Breast epithelium (tissue), 4 donors: ENCODE measurements around the gene MTUS2. TPM values are rescaled to one million over a fixed set of nuclear protein-coding genes. Genes with fewer than 3 reads are reported as not detected.
"Not testable (repeated sequence)": the region's sequence is repeated elsewhere in the genome, so short reads cannot be mapped to it uniquely, and the experiment has no call there.

Source experiments
- DNase-seq, 2 donors: peaks; one replicate each; pipeline ENCODE4 v3.0.0-alpha.2; 2019; ENCODE audit warnings: low spot score in 2 of 2
- H3K27ac ChIP-seq, 2 donors: fragments of 200-600 bp; sonication (generic) in 1 of 2; one replicate each; pipeline ENCODE4 v1.5.1; 2016 to 2019; ENCODE audit warnings: mild to moderate bottlenecking in 1 of 2
- H3K27me3 ChIP-seq, 2 donors: fragments of 200-600 bp; sonication (generic) in 1 of 2; one replicate each; pipeline versions ENCODE4 v1.5.1 to v1.6.0; 2017 to 2019; ENCODE audit warnings: control low read depth in 1 of 2, mild to moderate bottlenecking in 1 of 2
- H3K36me3 ChIP-seq: fragments of 200-600 bp; one replicate; pipeline ENCODE4 v1.5.1; 2019
- H3K4me1 ChIP-seq, 2 donors: fragments of 200-600 bp; sonication (generic); one replicate each; pipeline ENCODE4 v1.5.1; 2016 to 2019; ENCODE audit warnings: control low read depth in 1 of 2
- H3K4me3 ChIP-seq, 3 donors: fragments of 200-600 bp; sonication (generic); 1 replicate in 2 of 3; 2 replicates in 1 of 3; pipeline ENCODE4 v1.5.1; 2016 to 2019; ENCODE audit warnings: mild to moderate bottlenecking in 3 of 3, moderate library complexity in 2 of 3
- H3K9me3 ChIP-seq, 2 donors: fragments of 200-600 bp; sonication (generic) in 1 of 2; one replicate each; pipeline ENCODE4 v1.5.1; 2016 to 2019; ENCODE audit warnings: control low read depth in 1 of 2
- POLR2A ChIP-seq: fragments of 450-650 bp; IDR thresholded peaks from one replicate; pipeline ENCODE4 v1.6.1; 2016; ENCODE audit warnings: antibody characterized with exemption, mild to moderate bottlenecking, moderate library complexity
- POLR2AphosphoS5 ChIP-seq, 3 donors: sonication (generic); formaldehyde crosslinking; IDR thresholded peaks; one replicate each; pipeline ENCODE4 v1.6.1; 2017; ENCODE audit warnings: antibody characterized with exemption in 3 of 3
- intact Hi-C: fragments of 100-400 bp; cut with DNase I; formaldehyde crosslinking; loops from one replicate; pipeline ENCODE4 v1.15.1; 2023; ENCODE audit warnings: low total_unique reads
- total RNA-seq, 3 donors: library from RNA; depleted of rRNA; stranded (reverse); fragments of >200 nt; gene quantifications; one replicate each; pipeline ENCODE4 v1.1.0, GENCODE V29; 2016
- TF ChIP-seq, protein P1 (sequence below), 3 donors: fragments of 450-650 bp; IDR thresholded peaks; one replicate each; pipeline ENCODE4 v1.5.1; 2016 to 2017; ENCODE audit warnings: antibody characterized with exemption in 3 of 3, mild to moderate bottlenecking in 3 of 3, moderate library complexity in 3 of 3

Gene MTUS2
- total RNA-seq, 3 donors from 2014 or later, result under 0.01 to 1.0 TPM; not detected in 1

DNA sequence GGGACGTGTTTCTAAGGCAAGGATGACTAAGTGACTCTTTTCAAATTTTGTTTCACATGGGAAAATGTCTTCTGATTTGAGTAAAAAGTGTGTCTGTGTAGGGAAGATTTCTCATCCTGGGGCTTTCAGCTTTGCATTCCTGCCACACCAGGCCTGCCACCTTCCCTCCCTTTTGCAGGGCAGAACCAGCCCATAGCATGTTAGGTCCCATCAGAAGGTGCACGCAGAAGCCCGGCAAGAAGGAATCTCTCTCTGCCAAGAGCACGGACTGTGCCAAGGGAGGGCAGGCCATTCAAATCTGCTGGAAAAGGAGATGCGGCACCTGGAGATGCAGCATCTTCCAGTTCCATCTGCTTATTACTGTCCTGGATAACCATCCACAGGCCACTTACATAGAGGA lies 563.3 kb downstream of the MTUS2 start:
- intact Hi-C loops, result no loop called here
- TF ChIP-seq POLR2A, result no peak
- TF ChIP-seq, protein P1, sequence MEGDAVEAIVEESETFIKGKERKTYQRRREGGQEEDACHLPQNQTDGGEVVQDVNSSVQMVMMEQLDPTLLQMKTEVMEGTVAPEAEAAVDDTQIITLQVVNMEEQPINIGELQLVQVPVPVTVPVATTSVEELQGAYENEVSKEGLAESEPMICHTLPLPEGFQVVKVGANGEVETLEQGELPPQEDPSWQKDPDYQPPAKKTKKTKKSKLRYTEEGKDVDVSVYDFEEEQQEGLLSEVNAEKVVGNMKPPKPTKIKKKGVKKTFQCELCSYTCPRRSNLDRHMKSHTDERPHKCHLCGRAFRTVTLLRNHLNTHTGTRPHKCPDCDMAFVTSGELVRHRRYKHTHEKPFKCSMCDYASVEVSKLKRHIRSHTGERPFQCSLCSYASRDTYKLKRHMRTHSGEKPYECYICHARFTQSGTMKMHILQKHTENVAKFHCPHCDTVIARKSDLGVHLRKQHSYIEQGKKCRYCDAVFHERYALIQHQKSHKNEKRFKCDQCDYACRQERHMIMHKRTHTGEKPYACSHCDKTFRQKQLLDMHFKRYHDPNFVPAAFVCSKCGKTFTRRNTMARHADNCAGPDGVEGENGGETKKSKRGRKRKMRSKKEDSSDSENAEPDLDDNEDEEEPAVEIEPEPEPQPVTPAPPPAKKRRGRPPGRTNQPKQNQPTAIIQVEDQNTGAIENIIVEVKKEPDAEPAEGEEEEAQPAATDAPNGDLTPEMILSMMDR (IDR thresholded peaks at IDR 0.05), result no peak
- no peak for TF ChIP-seq POLR2AphosphoS5 (IDR thresholded peaks at IDR 0.05)
- no peak for DNase-seq
- no peak overlapping the region for H3K27ac ChIP-seq
- H3K4me3 ChIP-seq, result no peak overlapping the region
- no peaks in the 10 kb centered on the region for H3K36me3 ChIP-seq
- H3K27me3 ChIP-seq, result peaks cover 0 to 5% of the 10 kb centered on the region in 2 donors
- no peaks in the 10 kb centered on the region for H3K4me1 ChIP-seq
- H3K9me3 ChIP-seq, result no peaks in the 10 kb centered on the region

DNA sequence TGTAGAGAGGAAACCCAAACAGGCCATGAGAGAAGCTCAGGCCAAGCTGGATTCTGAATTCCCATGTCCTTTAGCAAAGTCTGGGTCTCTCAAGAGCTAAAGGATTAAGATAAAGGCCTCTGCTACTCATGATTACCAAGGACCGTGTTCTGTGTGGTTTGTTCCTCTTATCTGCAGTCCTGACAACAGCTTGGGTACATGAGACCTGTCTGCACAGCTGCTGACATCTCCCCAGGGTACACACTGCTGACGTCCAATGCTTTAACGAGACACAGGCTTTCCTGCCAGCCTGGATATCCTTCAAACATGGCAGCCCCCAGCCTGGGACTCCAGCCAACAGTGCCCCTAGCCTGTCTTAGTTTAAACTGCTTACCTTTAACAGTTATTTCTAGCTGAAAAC lies 564.3 kb downstream of the MTUS2 start:
- DNase-seq, result no peak
- intact Hi-C loops, result no loop called here
- no peaks in the 10 kb centered on the region for H3K9me3 ChIP-seq
- peaks cover 0 to 1% of the 10 kb centered on the region in 2 donors for H3K27me3 ChIP-seq
- no peak for TF ChIP-seq POLR2AphosphoS5 (IDR thresholded peaks at IDR 0.05)
- TF ChIP-seq, protein P1 (IDR thresholded peaks at IDR 0.05), result no peak
- TF ChIP-seq POLR2A, result no peak
- no peaks in the 10 kb centered on the region for H3K4me1 ChIP-seq
- H3K4me3 ChIP-seq, result no peak overlapping the region
- H3K27ac ChIP-seq, result no peak overlapping the region
- no peaks in the 10 kb centered on the region for H3K36me3 ChIP-seq

DNA sequence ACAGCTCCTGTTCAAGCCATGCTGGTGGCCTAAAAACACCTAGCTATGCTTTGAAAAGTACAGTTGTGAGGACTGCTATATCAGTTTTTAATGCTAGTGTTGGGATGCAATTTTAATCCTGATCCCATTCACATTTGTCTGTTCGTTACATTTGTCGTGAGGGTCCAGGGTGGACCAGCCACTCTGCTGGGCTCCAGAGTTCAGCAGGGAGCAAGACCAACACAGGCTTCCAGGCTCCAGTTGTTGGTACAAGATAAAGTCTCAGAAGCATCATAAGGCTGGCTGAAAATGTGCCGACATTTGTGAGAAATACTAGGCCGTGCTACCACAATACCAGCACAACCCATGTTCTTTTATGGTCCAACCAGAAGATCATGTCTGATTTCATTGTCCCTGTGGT lies 564.7 kb downstream of the MTUS2 start:
- Histone ChIP-seq H3K4me1 (no peaks in the 10 kb centered on the region), H3K4me3 (no peak overlapping the region), H3K9me3 (no peaks in the 10 kb centered on the region), H3K36me3 (no peaks in the 10 kb centered on the region), H3K27me3 (no peaks in the 10 kb centered on the region), H3K27ac (no peak overlapping the region)
- DNase-seq, result no peak
- TF ChIP-seq, protein P1 (IDR thresholded peaks at IDR 0.05), result no peak
- TF ChIP-seq POLR2AphosphoS5 (IDR thresholded peaks at IDR 0.05) (no peak), POLR2A (no peak)
- intact Hi-C loops, result no loop called here

DNA sequence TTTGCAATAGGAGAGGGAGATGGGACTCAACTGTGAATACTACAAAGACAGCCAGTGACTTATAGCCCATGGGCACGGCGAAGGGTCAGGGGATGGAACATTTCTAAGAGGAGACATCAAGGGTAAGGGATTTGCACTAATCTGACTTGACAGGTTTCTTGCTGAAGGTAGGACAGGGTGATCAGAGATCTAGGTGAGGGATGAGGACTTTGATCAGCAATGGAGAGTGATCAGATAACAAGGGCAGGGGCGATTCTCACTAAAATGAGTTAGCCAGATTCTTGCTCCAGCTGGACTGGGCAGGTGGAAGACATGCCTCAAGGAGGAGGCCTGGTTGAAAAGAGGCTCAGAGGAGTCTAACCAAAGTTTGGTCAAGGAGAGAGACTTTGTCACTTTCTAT lies 566.1 kb downstream of the MTUS2 start:
- no peak for DNase-seq
- no peak overlapping the region for H3K27ac ChIP-seq
- no peaks in the 10 kb centered on the region for H3K36me3 ChIP-seq
- no peaks in the 10 kb centered on the region for H3K4me1 ChIP-seq
- no peaks in the 10 kb centered on the region for H3K27me3 ChIP-seq
- intact Hi-C loops, result no loop called here
- H3K9me3 ChIP-seq, result no peaks in the 10 kb centered on the region
- TF ChIP-seq POLR2A, result no peak
- TF ChIP-seq, protein P1 (IDR thresholded peaks at IDR 0.05), result no peak
- no peak for TF ChIP-seq POLR2AphosphoS5 (IDR thresholded peaks at IDR 0.05)
- no peak overlapping the region for H3K4me3 ChIP-seq

DNA sequence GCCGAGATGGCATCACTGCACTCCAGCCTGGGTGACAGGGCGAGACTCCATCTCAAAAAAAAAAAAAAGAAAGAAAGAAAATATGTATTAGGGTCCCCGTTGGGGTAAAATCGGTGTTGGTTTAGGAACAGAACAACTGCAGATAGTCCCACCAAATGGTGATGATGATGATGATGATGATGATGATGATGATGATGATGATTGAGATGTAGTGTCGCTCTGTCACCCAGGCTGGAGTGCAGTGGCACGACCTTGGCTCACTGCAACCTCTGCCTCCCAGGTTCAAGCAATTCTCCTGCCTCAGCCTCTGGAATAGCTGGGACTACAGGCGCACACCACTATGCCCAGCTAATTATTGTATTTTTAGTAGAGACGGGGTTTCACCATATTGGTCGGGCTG lies 570.5 kb downstream of the MTUS2 start:
- H3K9me3 ChIP-seq, H3K36me3 ChIP-seq, intact Hi-C loops, H3K27me3 ChIP-seq, DNase-seq, H3K4me3 ChIP-seq, H3K4me1 ChIP-seq, H3K27ac ChIP-seq: not testable (repeated sequence)

DNA sequence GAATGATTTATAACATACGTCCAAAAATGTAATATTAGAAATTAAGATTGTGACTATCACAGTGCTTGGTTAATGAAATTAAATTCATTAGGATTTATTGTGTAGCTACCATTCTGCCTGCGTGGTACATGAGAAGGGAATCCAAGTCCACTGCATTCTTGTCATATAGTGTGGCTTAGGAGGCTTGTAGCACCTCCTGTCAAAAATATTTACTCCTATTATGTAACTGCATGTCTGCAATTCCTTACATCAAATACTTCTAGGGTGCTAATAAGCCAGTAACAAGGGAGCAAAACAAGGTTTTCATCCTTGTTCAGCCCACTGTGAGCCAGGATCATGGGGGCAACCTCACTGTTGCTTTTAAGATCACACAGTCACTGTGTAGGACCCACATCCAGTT lies 576.3 kb downstream of the MTUS2 start:
- no peaks in the 10 kb centered on the region for H3K9me3 ChIP-seq
- no peak for DNase-seq
- H3K27ac ChIP-seq, result no peak overlapping the region
- peaks cover 0 to 3% of the 10 kb centered on the region in 2 donors for H3K27me3 ChIP-seq
- TF ChIP-seq POLR2A, result no peak
- H3K4me3 ChIP-seq, result no peak overlapping the region
- intact Hi-C loops, result no loop called here
- no peaks in the 10 kb centered on the region for H3K36me3 ChIP-seq
- no peaks in the 10 kb centered on the region for H3K4me1 ChIP-seq
